Cerebellar cortex (tissue), 1 donor: ENCODE data around the gene KRTAP10-11.
"Not testable (repeated sequence)": the region's sequence is repeated elsewhere in the genome, so short reads cannot be mapped to it uniquely, and the experiment has no call there.

ENCODE experiments used
- DNase-seq: peaks from one replicate; pipeline ENCODE4 v3.0.0-alpha.2; 2015; ENCODE audit warnings: low spot score

The KRTAP10-11 gene

GRCh38 chr21:44615466-44615865, 30.7 kb upstream of the KRTAP10-11 start:
- no peak for DNase-seq

- no peak for DNase-seq
Measured at GRCh38 chr21:44615911-44616590, 30.2 kb upstream of the KRTAP10-11 start.

GRCh38 chr21:44616591-44616926, 29.7 kb upstream of the KRTAP10-11 start:
- no peak for DNase-seq

GRCh38 chr21:44617071-44617501, 29.1 kb upstream of the KRTAP10-11 start:
- no peak for DNase-seq

GRCh38 chr21:44618504-44618903, 27.7 kb upstream of the KRTAP10-11 start:
- DNase-seq, result no peak

GRCh38 chr21:44618909-44619308, 27.3 kb upstream of the KRTAP10-11 start:
- DNase-seq, result no peak

- no peak for DNase-seq
Measured at GRCh38 chr21:44619886-44620285, 26.3 kb upstream of the KRTAP10-11 start.

GRCh38 chr21:44623575-44623974, 22.6 kb upstream of the KRTAP10-11 start:
- DNase-seq, result no peak

GRCh38 chr21:44625756-44626155, 20.5 kb upstream of the KRTAP10-11 start:
- DNase-seq, result no peak

- DNase-seq, result no peak
Measured at GRCh38 chr21:44626262-44626661, 20.0 kb upstream of the KRTAP10-11 start.

GRCh38 chr21:44626673-44627143, 19.5 kb upstream of the KRTAP10-11 start, which contains the start of gene KRTAP10-9:
KRTAP10-9 (plus strand) TSS chr21:44627093; CDS start chr21:44627172, 79 bp downstream.
- no peak for DNase-seq

- DNase-seq, result peak; percentile 5
Measured at GRCh38 chr21:44627181-44627822, 18.9 kb upstream of the KRTAP10-11 start.

GRCh38 chr21:44627831-44628233, 18.4 kb upstream of the KRTAP10-11 start:
- not testable (repeated sequence) for DNase-seq

- DNase-seq, result no peak
Measured at GRCh38 chr21:44628707-44629391, 17.4 kb upstream of the KRTAP10-11 start.

- no peak for DNase-seq
Measured at GRCh38 chr21:44630440-44630839, 15.8 kb upstream of the KRTAP10-11 start.

- DNase-seq, result no peak
Measured at GRCh38 chr21:44632067-44632466, 14.1 kb upstream of the KRTAP10-11 start.

GRCh38 chr21:44636209-44637017, 9.8 kb upstream of the KRTAP10-11 start:
- DNase-seq, result no peak

GRCh38 chr21:44637018-44637850, 9.0 kb upstream of the KRTAP10-11 start, which contains the start of gene KRTAP10-10:
KRTAP10-10 (plus strand) TSS chr21:44637356; CDS start chr21:44637418, 62 bp downstream.
- peak; percentile 60 for DNase-seq

- not testable (repeated sequence) for DNase-seq
Measured at GRCh38 chr21:44637851-44638348, 8.3 kb upstream of the KRTAP10-11 start.

- DNase-seq, result not testable (repeated sequence)
Measured at GRCh38 chr21:44638506-44639330, 7.5 kb upstream of the KRTAP10-11 start.
